OCI-LY1 (cell line): ENCODE results near the gene PEAR1.

ENCODE experiments used
- H2AFZ ChIP-seq: fragments of 200-600 bp; sonication (generic), shearing (Covaris generic); 2 replicates; pipeline ENCODE4 v1.6.0; 2014; ENCODE audit warnings: antibody characterized with exemption, mild to moderate bottlenecking, low read length
- H3F3A ChIP-seq: fragments of 200-600 bp; sonication (generic), shearing (Covaris generic); 2 replicates; pipeline ENCODE4 v1.6.0; 2014; ENCODE audit warnings: mild to moderate bottlenecking, antibody characterized with exemption, low read length, moderate library complexity; ENCODE audit not compliant: insufficient read depth
- H3K27ac ChIP-seq: fragments of 200-600 bp; sonication (generic); 2 replicates; pipeline ENCODE4 v1.5.1; 2014; ENCODE audit warnings: low read length, mixed run types, mild to moderate bottlenecking, low read depth; ENCODE audit not compliant: poor library complexity, severe bottlenecking
- H3K27me3 ChIP-seq: fragments of 200-600 bp; sonication (generic); 2 replicates; pipeline ENCODE4 v1.6.0; 2014; ENCODE audit warnings: antibody characterized with exemption, mild to moderate bottlenecking, low read length, moderate library complexity; ENCODE audit not compliant: insufficient read depth
- H3K36me3 ChIP-seq: fragments of 200-600 bp; sonication (generic); 2 replicates; pipeline ENCODE4 v1.6.1; 2014; ENCODE audit warnings: mild to moderate bottlenecking, antibody characterized with exemption, low read length, moderate library complexity, mixed read lengths; ENCODE audit not compliant: insufficient read depth
- H3K4me1 ChIP-seq: fragments of 200-600 bp; sonication (generic); 2 replicates; pipeline ENCODE4 v1.5.1; 2014; ENCODE audit warnings: mild to moderate bottlenecking, low read length, moderate library complexity; ENCODE audit not compliant: insufficient read depth, severe bottlenecking
- H3K4me2 ChIP-seq: fragments of 200-600 bp; sonication (generic), shearing (Covaris generic); 2 replicates; pipeline ENCODE4 v1.6.1; 2014; ENCODE audit warnings: low read length
- H3K4me3 ChIP-seq: fragments of 200-600 bp; sonication (generic); 2 replicates; pipeline ENCODE4 v1.5.1; 2014; ENCODE audit warnings: low read length, low read depth, mild to moderate bottlenecking, mixed read lengths; ENCODE audit not compliant: poor library complexity, severe bottlenecking
- H3K79me2 ChIP-seq: fragments of 200-600 bp; shearing (Covaris generic); 2 replicates; pipeline ENCODE4 v1.6.1; 2016; ENCODE audit warnings: mixed run types, low read length, mixed read lengths; ENCODE audit not compliant: insufficient read depth
- H3K9ac ChIP-seq: fragments of 200-600 bp; sonication (generic), shearing (Covaris generic); 2 replicates; pipeline ENCODE4 v1.6.1; 2014; ENCODE audit warnings: mild to moderate bottlenecking, low read length, mixed read lengths
- H3K9me2 ChIP-seq: fragments of 200-600 bp; sonication (generic), shearing (Covaris generic); 2 replicates; pipeline ENCODE4 v1.6.1; 2014; ENCODE audit warnings: low read depth, mild to moderate bottlenecking, low read length, mixed read lengths
- H3K9me3 ChIP-seq: fragments of 200-600 bp; shearing (Covaris generic); 2 replicates; pipeline ENCODE4 v1.6.1; 2014; ENCODE audit warnings: low read length, mixed read lengths
- H4K20me1 ChIP-seq: fragments of 200-600 bp; sonication (generic), shearing (Covaris generic); 2 replicates; pipeline ENCODE4 v1.6.0; 2016; ENCODE audit warnings: mild to moderate bottlenecking, low read length; ENCODE audit not compliant: insufficient read depth
- EZH2 ChIP-seq: fragments of 200-600 bp; sonication (generic), shearing (Covaris generic); IDR thresholded peaks from 2 replicates; pipeline ENCODE4 v1.8.0; 2017; ENCODE audit warnings: borderline replicate concordance, mixed run types, mild to moderate bottlenecking, antibody characterized with exemption, low read length, moderate library complexity, mixed read lengths
- TF ChIP-seq, protein P1 (sequence below): fragments of 200-600 bp; sonication (generic), shearing (Covaris generic); IDR thresholded peaks from 2 replicates; pipeline ENCODE4 v1.5.1; 2017; ENCODE audit warnings: mild to moderate bottlenecking, antibody characterized with exemption, low read length, moderate library complexity, mixed read lengths

The PEAR1 gene

DNA sequence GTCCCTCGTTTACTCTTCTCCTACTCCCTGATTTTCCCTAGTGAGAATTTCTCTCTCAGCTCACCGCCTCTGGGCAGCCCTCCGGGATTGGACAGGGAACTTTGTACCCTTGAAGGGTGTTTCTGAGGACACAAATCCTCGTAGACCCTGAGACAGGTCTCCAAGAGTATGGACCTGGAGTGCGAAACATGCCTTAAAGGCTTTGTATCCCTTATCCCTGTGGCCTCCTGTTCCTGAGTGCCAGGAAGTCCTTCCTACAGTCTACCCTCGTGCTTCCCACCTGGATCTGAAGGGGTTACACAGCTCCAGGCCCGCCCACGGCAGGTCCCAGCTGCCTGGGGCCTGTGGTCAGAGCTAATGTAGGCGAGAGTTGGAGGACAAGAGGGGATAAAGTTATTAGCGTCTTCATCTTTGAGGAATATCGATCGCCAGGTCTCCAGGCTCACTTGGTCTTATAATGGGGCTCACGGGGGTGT, 7.6 kb upstream of the PEAR1 start:
- Histone ChIP-seq H4K20me1 (no peaks in the 10 kb centered on the region), H3K9ac (no peak overlapping the region), H3K79me2 (no peaks in the 10 kb centered on the region), H3K9me3 (no peaks in the 10 kb centered on the region), H3K36me3 (no peaks in the 10 kb centered on the region), H3K4me2 (no peak overlapping the region), H3F3A (no peaks in the 10 kb centered on the region), H3K4me1 (no peaks in the 10 kb centered on the region), H3K27me3 (0 out of 2 replicates have a peak, but pooled peaks cover 7% of the 10 kb centered on the region), H2AFZ (no peak overlapping the region), H3K27ac (no peak overlapping the region), H3K4me3 (no peak overlapping the region), H3K9me2 (no peaks in the 10 kb centered on the region)
- TF ChIP-seq, protein P1, sequence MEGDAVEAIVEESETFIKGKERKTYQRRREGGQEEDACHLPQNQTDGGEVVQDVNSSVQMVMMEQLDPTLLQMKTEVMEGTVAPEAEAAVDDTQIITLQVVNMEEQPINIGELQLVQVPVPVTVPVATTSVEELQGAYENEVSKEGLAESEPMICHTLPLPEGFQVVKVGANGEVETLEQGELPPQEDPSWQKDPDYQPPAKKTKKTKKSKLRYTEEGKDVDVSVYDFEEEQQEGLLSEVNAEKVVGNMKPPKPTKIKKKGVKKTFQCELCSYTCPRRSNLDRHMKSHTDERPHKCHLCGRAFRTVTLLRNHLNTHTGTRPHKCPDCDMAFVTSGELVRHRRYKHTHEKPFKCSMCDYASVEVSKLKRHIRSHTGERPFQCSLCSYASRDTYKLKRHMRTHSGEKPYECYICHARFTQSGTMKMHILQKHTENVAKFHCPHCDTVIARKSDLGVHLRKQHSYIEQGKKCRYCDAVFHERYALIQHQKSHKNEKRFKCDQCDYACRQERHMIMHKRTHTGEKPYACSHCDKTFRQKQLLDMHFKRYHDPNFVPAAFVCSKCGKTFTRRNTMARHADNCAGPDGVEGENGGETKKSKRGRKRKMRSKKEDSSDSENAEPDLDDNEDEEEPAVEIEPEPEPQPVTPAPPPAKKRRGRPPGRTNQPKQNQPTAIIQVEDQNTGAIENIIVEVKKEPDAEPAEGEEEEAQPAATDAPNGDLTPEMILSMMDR = no peak
- no peak for TF ChIP-seq EZH2

DNA sequence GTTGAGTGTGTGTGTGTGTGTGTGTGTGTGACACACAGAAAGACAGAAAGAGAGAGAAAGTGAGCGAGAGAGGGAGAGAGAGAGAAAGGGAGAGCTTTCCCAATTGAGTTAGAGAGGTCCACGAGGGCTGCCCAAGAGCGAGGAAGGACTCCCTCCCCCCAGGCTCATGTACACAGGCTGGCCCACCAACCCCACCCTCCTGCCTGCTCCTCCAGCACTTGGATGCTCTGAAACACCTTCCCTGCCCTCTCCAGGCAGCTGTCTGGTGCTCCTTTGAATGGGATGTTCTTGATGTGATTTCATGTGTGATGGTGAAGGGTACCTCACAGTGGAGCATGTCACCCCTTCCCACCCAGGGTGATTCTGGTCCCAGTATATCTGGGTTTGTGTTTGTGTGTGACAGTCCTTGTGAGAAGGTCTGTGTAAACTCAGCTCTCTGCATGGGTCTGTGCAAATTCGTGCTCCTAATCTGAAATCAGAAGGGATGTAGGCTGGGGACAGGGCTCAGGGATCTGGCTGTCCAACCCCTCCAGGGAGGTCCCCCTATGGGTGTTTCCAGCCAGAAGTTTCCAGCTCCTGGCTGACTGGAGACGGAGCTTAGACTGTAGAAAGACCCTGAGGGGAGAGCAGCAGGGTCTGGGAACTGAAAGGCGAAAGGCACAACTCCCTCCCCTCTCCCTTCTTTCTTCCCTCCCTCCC, 6.8 kb upstream of the PEAR1 start:
- H2AFZ ChIP-seq = no peak overlapping the region
- no peak overlapping the region for H3K4me3 ChIP-seq
- H3K9me3 ChIP-seq = no peaks in the 10 kb centered on the region
- no peaks in the 10 kb centered on the region for H3K9me2 ChIP-seq
- H3K9ac ChIP-seq = no peak overlapping the region
- H3K36me3 ChIP-seq = no peaks in the 10 kb centered on the region
- H4K20me1 ChIP-seq = no peaks in the 10 kb centered on the region
- H3F3A ChIP-seq = no peaks in the 10 kb centered on the region
- H3K4me1 ChIP-seq = no peaks in the 10 kb centered on the region
- 0 out of 2 replicates have a peak, but pooled peaks cover 7% of the 10 kb centered on the region for H3K27me3 ChIP-seq
- TF ChIP-seq, protein P1 = no peak
- TF ChIP-seq EZH2 = no peak
- H3K27ac ChIP-seq = no peak overlapping the region
- H3K79me2 ChIP-seq = no peaks in the 10 kb centered on the region
- no peak overlapping the region for H3K4me2 ChIP-seq

DNA sequence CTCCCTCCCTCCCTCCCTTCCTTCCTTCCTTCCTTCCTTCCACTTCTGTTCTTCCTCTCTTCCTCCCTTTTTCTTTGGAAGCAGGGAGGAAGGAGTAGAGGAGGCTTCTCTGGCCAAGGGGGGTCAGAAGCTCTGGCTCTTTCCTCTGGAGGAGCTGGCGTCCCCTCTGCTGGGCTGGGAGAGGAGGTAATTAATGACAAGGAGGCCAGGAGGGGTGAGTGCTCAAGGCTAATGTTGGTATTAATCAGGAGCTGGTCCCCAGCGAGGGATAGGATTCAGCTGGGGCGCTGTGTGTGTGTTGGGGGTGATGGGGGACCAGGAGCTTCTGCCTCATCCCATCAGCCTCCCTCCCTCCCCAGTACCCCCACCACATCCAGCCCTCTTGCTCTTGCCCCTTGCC, 6.2 kb upstream of the PEAR1 start:
- Histone ChIP-seq H3K9me3 (no peaks in the 10 kb centered on the region), H3K4me1 (no peaks in the 10 kb centered on the region), H4K20me1 (no peaks in the 10 kb centered on the region), H3K4me3 (no peak overlapping the region), H3K79me2 (no peaks in the 10 kb centered on the region), H2AFZ (no peak overlapping the region), H3F3A (no peaks in the 10 kb centered on the region), H3K36me3 (no peaks in the 10 kb centered on the region), H3K27ac (no peak overlapping the region), H3K27me3 (0 out of 2 replicates have a peak, but pooled peaks cover 7% of the 10 kb centered on the region), H3K9me2 (no peaks in the 10 kb centered on the region), H3K4me2 (no peak overlapping the region), H3K9ac (no peak overlapping the region)
- TF ChIP-seq EZH2 = no peak
- TF ChIP-seq, protein P1 = no peak
